GM23338 (cell line): ENCODE results near the gene SLC44A4. TPM values are rescaled to one million over a fixed set of nuclear protein-coding genes. Genes with fewer than 3 reads are reported as not detected.

Experiments
- ATAC-seq: fragments of 200-7000 bp; cut with Tn5 transposase; 3 replicates; pipeline ENCODE4 v1.9.1; 2020
- DNase-seq: peaks from one replicate; pipeline ENCODE4 v3.0.0-alpha.2; 2015; ENCODE audit warnings: low spot score
- H2AFZ ChIP-seq: fragments of 200-600 bp; sonication (generic); 2 replicates; pipeline ENCODE4 v1.8.0; 2016; ENCODE audit warnings: antibody characterized with exemption, mild to moderate bottlenecking, moderate library complexity
- H3F3A ChIP-seq: fragments of 200-600 bp; sonication (generic); replicated peaks from 2 replicates; pipeline ENCODE4 v1.8.0; 2017; ENCODE audit warnings: antibody characterized with exemption, mixed run types, low read depth
- H3K27ac ChIP-seq: fragments of 200-600 bp; sonication (generic); 2 replicates; pipeline ENCODE4 v1.6.1; 2016; ENCODE audit warnings: low read depth
- H3K27me3 ChIP-seq: fragments of 200-600 bp; sonication (generic); 2 replicates; pipeline ENCODE4 v1.8.0; 2016; ENCODE audit warnings: mild to moderate bottlenecking, mixed run types, moderate library complexity; ENCODE audit not compliant: insufficient read depth
- H3K36me3 ChIP-seq: fragments of 200-600 bp; sonication (generic); 2 replicates; pipeline ENCODE4 v1.8.0; 2016; ENCODE audit warnings: mild to moderate bottlenecking; ENCODE audit not compliant: insufficient read depth
- H3K4me1 ChIP-seq: fragments of 200-600 bp; sonication (generic); 2 replicates; pipeline ENCODE4 v1.8.0; 2016; ENCODE audit warnings: mild to moderate bottlenecking, moderate library complexity; ENCODE audit not compliant: insufficient read depth
- H3K4me2 ChIP-seq: fragments of 200-600 bp; sonication (generic); 2 replicates; pipeline ENCODE4 v1.7.1; 2017; ENCODE audit warnings: mixed run types
- H3K4me3 ChIP-seq: fragments of 200-600 bp; sonication (generic); 2 replicates; pipeline ENCODE4 v1.6.1; 2016; ENCODE audit warnings: mixed run types
- H3K79me2 ChIP-seq: fragments of 200-600 bp; sonication (generic); replicated peaks from 2 replicates; pipeline ENCODE4 v1.8.0; 2017; ENCODE audit warnings: mild to moderate bottlenecking; ENCODE audit not compliant: insufficient read depth
- H3K9me2 ChIP-seq: fragments of 200-600 bp; sonication (generic); 2 replicates; pipeline ENCODE4 v1.8.0; 2017; ENCODE audit not compliant: insufficient read depth
- H4K20me1 ChIP-seq: fragments of 200-600 bp; sonication (generic); replicated peaks from 2 replicates; pipeline ENCODE4 v1.8.0; 2017; ENCODE audit warnings: mild to moderate bottlenecking; ENCODE audit not compliant: insufficient read depth
- H3K27ac Mint-ChIP-seq: 2 replicates; pipeline ENCODE4 v1.8.0; 2020; ENCODE audit warnings: inconsistent platforms, mild to moderate bottlenecking, moderate library complexity, mixed read lengths
- H3K27me3 Mint-ChIP-seq: 3 replicates; pipeline ENCODE4 v1.8.0; 2022; ENCODE audit warnings: low read depth, mild to moderate bottlenecking, moderate library complexity, mixed read lengths, inconsistent platforms; ENCODE audit not compliant: insufficient read depth, poor library complexity
- H3K36me3 Mint-ChIP-seq: 3 replicates; pipeline ENCODE4 v1.8.0; 2021; ENCODE audit warnings: low read depth, mild to moderate bottlenecking, inconsistent platforms, moderate library complexity, mixed read lengths
- H3K4me1 Mint-ChIP-seq: 3 replicates; pipeline ENCODE4 v1.8.0; 2020; ENCODE audit warnings: mild to moderate bottlenecking, inconsistent platforms, mixed read lengths
- H3K4me3 Mint-ChIP-seq: 3 replicates; pipeline ENCODE4 v1.8.0; 2021; ENCODE audit warnings: moderate library complexity, mild to moderate bottlenecking, inconsistent platforms, mixed read lengths
- H3K9me3 Mint-ChIP-seq: 3 replicates; pipeline ENCODE4 v1.8.0; 2020; ENCODE audit warnings: moderate library complexity, mild to moderate bottlenecking, inconsistent platforms, mixed read lengths
- EZH2 ChIP-seq: fragments of 200-600 bp; sonication (generic); IDR thresholded peaks from one replicate; pipeline ENCODE4 v1.8.0; 2017; ENCODE audit warnings: antibody characterized with exemption, mild to moderate bottlenecking, low read depth; ENCODE audit not compliant: unreplicated experiment
- EZH2phosphoT487 ChIP-seq: fragments of 200-600 bp; sonication (generic); IDR thresholded peaks from one replicate; pipeline ENCODE4 v1.8.1; 2018; ENCODE audit warnings: antibody characterized with exemption; ENCODE audit not compliant: unreplicated experiment
- NANOG ChIP-seq: IDR thresholded peaks from 2 replicates; pipeline ENCODE4 v1.6.1; 2016; ENCODE audit warnings: antibody characterized with exemption, borderline replicate concordance
- STAT1 ChIP-seq: IDR thresholded peaks from one replicate; pipeline ENCODE4 v1.6.1; 2016; ENCODE audit warnings: antibody characterized with exemption; ENCODE audit not compliant: unreplicated experiment
- ZNF331 ChIP-seq: fragments of 250-450 bp; sonication (Bioruptor Pico); IDR thresholded peaks from 2 replicates; pipeline ENCODE4 v1.5.0; 2020; ENCODE audit warnings: low read depth, mild to moderate bottlenecking, moderate library complexity
- polyA plus RNA-seq: library from polyadenylated mRNA; unstranded; fragments of >200 nt; fragmentation: Nextera tagmentation; extraction: Ambion mirVana; gene quantifications from 2 replicates; pipeline ENCODE4 v1.2.1, GENCODE V29; 2016
- total RNA-seq: library from RNA; depleted of rRNA; stranded (reverse); fragments of >200 nt; shearing (Covaris generic); gene quantifications from 2 replicates; pipeline ENCODE4 v1.2.3, GENCODE V29; 2014
- TF ChIP-seq, protein P1 (sequence below): IDR thresholded peaks from 2 replicates; pipeline ENCODE4 v1.6.1; 2016; ENCODE audit warnings: antibody characterized with exemption
- TF ChIP-seq, protein P2 (sequence below): fragments of 250-450 bp; sonication (Bioruptor Pico); IDR thresholded peaks from 2 replicates; pipeline ENCODE4 v1.5.0; 2020; ENCODE audit warnings: mild to moderate bottlenecking, moderate library complexity
- TF ChIP-seq, protein P3 (sequence below): IDR thresholded peaks from one replicate; pipeline ENCODE4 v1.6.1; 2018; ENCODE audit warnings: antibody characterized with exemption; ENCODE audit not compliant: unreplicated experiment

The SLC44A4 gene
- total and polyA plus RNA-seq, 2 experiments from 2014 or later = 1.1 to 3.7 TPM

DNA sequence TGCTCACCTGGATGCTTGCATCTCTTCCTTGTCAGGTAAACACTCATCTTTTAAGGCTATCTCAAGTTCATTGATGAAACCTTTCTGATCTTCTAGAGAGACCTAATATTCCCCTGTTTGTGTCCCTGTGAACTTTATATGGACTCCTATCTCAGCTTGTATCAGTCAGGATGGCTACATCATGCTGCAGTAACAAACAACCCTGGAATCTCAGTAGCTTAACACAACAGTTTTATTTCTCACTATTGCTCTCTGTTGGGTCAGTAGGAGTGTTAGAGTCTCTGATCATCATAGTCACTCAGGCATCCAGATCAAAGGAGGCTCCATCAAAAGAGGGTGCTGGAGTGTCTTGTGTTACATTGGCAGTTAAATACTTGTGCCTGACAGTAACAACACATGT lies 36.6 kb upstream of the SLC44A4 start:
- TF ChIP-seq, protein P1, sequence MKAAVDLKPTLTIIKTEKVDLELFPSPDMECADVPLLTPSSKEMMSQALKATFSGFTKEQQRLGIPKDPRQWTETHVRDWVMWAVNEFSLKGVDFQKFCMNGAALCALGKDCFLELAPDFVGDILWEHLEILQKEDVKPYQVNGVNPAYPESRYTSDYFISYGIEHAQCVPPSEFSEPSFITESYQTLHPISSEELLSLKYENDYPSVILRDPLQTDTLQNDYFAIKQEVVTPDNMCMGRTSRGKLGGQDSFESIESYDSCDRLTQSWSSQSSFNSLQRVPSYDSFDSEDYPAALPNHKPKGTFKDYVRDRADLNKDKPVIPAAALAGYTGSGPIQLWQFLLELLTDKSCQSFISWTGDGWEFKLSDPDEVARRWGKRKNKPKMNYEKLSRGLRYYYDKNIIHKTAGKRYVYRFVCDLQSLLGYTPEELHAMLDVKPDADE = no peak
- TF ChIP-seq ZNF331 (no peak), EZH2 (no peak), NANOG (no peak), STAT1 (no peak), EZH2phosphoT487 (no peak)
- TF ChIP-seq, protein P2, sequence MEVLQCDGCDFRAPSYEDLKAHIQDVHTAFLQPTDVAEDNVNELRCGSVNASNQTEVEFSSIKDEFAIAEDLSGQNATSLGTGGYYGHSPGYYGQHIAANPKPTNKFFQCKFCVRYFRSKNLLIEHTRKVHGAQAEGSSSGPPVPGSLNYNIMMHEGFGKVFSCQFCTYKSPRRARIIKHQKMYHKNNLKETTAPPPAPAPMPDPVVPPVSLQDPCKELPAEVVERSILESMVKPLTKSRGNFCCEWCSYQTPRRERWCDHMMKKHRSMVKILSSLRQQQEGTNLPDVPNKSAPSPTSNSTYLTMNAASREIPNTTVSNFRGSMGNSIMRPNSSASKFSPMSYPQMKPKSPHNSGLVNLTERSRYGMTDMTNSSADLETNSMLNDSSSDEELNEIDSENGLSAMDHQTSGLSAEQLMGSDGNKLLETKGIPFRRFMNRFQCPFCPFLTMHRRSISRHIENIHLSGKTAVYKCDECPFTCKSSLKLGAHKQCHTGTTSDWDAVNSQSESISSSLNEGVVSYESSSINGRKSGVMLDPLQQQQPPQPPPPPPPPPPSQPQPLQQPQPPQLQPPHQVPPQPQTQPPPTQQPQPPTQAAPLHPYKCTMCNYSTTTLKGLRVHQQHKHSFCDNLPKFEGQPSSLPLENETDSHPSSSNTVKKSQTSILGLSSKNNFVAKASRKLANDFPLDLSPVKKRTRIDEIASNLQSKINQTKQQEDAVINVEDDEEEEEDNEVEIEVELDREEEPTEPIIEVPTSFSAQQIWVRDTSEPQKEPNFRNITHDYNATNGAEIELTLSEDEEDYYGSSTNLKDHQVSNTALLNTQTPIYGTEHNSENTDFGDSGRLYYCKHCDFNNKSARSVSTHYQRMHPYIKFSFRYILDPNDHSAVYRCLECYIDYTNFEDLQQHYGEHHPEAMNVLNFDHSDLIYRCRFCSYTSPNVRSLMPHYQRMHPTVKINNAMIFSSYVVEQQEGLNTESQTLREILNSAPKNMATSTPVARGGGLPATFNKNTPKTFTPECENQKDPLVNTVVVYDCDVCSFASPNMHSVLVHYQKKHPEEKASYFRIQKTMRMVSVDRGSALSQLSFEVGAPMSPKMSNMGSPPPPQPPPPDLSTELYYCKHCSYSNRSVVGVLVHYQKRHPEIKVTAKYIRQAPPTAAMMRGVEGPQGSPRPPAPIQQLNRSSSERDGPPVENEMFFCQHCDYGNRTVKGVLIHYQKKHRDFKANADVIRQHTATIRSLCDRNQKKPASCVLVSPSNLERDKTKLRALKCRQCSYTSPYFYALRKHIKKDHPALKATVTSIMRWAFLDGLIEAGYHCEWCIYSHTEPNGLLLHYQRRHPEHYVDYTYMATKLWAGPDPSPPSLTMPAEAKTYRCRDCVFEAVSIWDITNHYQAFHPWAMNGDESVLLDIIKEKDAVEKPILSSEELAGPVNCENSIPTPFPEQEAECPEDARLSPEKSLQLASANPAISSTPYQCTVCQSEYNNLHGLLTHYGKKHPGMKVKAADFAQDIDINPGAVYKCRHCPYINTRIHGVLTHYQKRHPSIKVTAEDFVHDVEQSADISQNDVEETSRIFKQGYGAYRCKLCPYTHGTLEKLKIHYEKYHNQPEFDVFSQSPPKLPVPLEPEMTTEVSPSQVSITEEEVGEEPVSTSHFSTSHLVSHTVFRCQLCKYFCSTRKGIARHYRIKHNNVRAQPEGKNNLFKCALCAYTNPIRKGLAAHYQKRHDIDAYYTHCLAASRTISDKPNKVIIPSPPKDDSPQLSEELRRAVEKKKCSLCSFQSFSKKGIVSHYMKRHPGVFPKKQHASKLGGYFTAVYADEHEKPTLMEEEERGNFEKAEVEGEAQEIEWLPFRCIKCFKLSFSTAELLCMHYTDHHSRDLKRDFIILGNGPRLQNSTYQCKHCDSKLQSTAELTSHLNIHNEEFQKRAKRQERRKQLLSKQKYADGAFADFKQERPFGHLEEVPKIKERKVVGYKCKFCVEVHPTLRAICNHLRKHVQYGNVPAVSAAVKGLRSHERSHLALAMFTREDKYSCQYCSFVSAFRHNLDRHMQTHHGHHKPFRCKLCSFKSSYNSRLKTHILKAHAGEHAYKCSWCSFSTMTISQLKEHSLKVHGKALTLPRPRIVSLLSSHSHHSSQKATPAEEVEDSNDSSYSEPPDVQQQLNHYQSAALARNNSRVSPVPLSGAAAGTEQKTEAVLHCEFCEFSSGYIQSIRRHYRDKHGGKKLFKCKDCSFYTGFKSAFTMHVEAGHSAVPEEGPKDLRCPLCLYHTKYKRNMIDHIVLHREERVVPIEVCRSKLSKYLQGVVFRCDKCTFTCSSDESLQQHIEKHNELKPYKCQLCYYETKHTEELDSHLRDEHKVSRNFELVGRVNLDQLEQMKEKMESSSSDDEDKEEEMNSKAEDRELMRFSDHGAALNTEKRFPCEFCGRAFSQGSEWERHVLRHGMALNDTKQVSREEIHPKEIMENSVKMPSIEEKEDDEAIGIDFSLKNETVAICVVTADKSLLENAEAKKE (CRISPR knock-in tag) = no peak
- TF ChIP-seq, protein P3, sequence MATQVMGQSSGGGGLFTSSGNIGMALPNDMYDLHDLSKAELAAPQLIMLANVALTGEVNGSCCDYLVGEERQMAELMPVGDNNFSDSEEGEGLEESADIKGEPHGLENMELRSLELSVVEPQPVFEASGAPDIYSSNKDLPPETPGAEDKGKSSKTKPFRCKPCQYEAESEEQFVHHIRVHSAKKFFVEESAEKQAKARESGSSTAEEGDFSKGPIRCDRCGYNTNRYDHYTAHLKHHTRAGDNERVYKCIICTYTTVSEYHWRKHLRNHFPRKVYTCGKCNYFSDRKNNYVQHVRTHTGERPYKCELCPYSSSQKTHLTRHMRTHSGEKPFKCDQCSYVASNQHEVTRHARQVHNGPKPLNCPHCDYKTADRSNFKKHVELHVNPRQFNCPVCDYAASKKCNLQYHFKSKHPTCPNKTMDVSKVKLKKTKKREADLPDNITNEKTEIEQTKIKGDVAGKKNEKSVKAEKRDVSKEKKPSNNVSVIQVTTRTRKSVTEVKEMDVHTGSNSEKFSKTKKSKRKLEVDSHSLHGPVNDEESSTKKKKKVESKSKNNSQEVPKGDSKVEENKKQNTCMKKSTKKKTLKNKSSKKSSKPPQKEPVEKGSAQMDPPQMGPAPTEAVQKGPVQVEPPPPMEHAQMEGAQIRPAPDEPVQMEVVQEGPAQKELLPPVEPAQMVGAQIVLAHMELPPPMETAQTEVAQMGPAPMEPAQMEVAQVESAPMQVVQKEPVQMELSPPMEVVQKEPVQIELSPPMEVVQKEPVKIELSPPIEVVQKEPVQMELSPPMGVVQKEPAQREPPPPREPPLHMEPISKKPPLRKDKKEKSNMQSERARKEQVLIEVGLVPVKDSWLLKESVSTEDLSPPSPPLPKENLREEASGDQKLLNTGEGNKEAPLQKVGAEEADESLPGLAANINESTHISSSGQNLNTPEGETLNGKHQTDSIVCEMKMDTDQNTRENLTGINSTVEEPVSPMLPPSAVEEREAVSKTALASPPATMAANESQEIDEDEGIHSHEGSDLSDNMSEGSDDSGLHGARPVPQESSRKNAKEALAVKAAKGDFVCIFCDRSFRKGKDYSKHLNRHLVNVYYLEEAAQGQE = no peak
- Histone ChIP-seq H3K27me3 (no peaks in the 10 kb centered on the region), H3F3A (no peaks in the 10 kb centered on the region), H3K9me2 (no peaks in the 10 kb centered on the region), H3K4me1 (no peaks in the 10 kb centered on the region), H3K4me2 (no peak overlapping the region), H4K20me1 (no peaks in the 10 kb centered on the region), H3K27ac (no peak overlapping the region), H3K4me3 (no peak overlapping the region), H3K36me3 (no peaks in the 10 kb centered on the region), H3K79me2 (no peaks in the 10 kb centered on the region), H2AFZ (no peak overlapping the region)
- Mint-ChIP-seq H3K4me1 (no peaks in the 10 kb centered on the region), H3K27me3 (peaks cover 3% of the 10 kb centered on the region), H3K9me3 (no peaks in the 10 kb centered on the region), H3K4me3 (no peak overlapping the region), H3K36me3 (no peaks in the 10 kb centered on the region), H3K27ac (no peak overlapping the region)
- ATAC-seq = no peak
- DNase-seq = no peak
